Activated CD4-positive, alpha-beta T cell treated with anti-CD3 and anti-CD28 coated beads, Interleukin-2, amount 50 U/mL, for 48 hours (primary cell): ENCODE results near the gene SMDT1.
A peak's percentile ranks its signal among the peaks of the same experiment; 100 is the strongest.
"Not testable (repeated sequence)": the region's sequence is repeated elsewhere in the genome, so short reads cannot be mapped to it uniquely, and the experiment has no call there.

Experiments used
- DNase-seq, 2 experiments: peaks; one replicate each; pipeline ENCODE4 v3.0.0-alpha.2; 2020

SMDT1 gene

DNA sequence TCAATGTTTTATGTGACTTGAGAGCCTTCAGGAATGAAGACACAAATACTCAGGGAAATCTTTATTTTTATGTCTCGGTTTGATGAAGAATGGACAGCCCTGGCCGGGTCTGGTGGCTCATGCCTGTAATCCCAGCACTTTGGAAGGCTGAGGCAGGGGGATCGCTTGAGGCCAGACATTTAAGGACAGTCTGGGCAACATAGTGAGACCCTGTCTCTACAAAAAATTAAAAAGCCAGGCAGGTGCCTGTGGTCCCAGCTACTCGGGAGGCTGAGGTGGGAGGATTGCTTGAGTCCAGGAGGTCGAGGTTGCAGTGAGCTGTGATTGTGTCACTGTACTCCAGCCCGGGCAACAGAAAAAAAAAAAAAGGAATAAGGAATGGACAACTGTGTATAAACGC, 8.0 kb upstream of the SMDT1 start:
- DNase-seq = not testable (repeated sequence)

- no peak for DNase-seq
Measured at GRCh38 chr22:42072606-42073330, 6.7 kb upstream of the SMDT1 start.

DNA sequence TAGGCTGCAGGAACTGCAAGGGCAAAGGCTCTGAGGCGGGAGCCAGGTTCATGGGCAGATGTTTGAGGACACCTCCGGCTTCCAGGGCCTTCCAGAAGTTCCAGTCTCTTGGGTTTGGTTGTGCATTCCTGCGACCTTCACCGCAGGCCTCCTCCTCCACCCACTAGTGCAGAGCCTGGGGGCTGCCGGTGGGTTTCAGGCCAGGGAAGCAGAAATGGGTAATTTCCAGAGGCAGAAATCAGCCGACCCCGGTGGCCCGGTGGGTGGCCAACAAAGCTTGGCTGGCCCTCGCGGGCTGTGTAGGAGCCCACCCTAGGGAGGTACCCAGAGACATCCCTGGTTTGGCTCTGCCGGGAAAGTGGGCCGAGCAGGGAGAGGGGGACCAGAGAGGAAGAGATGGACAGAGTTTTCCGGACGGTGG, 5.9 kb upstream of the SMDT1 start:
- DNase-seq = no peak

- DNase-seq = peak; percentile 58 to 65
Measured at GRCh38 chr22:42074132-42074811, 5.2 kb upstream of the SMDT1 start, which contains the start of gene PHETA2. Gene PHETA2, plus strand, starts transcription at chr22:42074248. Its CDS starts 3,046 bp downstream, at chr22:42077294.

DNA sequence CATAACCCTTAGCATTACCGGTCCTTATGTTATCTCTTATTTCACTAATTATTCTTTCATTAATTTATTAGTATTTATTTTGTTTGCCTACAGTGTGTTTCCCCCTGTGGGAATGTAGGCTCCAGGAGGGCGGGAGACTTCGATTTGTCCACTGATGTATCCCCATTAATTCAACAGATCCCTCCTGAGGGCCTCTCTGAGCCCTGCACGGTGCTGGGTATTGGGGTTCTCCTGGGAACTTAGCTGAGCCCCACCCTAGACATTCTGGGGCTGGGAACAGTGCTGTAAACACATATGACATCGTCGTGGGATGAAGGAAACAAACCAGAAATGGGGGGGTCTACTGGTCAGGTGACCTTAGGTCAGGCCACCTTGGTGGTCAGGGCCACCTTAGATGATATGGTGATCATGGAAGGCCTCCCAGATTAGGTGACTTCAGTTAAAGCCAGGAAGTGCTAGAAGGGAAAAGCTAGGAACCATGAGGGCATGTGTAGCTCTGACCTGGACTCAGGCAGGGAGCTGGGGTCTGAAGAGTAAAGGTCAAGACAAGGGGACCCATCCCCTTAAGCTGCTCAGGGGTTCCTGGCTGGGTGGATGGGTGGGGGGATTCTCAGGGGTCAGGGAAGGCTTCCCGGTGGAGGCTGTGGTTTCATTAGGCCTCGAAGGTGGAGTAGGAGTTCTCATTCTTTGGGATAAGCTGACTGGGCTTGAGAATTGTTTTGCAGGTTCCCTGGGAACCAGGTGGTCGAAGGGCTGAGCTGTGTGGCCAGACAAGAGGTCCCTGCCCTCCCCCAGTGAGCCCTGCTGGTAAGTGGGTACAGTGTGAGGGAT, 4.4 kb upstream of the SMDT1 start:
- DNase-seq = no peak

DNA sequence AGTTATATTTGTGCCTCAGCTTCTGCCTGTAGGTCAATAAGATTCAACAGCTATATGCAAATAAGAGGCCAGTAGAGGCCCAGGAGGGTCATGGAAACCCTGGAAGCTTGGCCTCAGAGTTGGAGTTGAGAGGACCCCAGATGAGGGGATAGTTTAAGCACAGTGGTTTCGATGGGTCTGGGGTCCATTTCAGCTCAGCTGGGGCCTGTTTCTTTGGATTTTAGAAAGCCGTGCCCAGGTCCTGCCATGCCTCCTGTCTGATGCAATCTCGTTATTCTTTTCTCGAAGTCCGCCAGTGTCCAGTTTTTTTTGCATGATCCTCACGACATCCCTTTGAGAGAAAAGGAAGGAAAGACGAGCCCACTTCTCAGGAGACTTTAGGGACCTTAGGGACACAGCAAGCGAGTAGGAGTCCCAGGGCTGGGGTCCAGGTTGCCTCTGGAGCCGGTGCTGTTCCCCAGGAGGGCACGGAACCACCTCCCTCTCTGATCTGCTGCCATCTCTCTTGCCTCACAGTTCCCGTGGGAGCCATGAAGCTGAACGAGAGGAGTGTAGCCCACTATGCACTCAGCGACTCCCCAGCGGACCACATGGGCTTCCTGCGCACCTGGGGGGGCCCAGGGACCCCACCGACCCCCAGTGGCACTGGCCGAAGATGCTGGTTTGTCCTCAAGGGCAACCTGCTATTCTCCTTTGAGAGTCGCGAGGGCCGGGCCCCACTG, 2.6 kb upstream of the SMDT1 start:
- DNase-seq = no peak

- DNase-seq = no peak
Measured at GRCh38 chr22:42077486-42078125, 1.9 kb upstream of the SMDT1 start.

- DNase-seq = no peak
Measured at GRCh38 chr22:42078469-42079318, 806 bp upstream of the SMDT1 start.

DNA sequence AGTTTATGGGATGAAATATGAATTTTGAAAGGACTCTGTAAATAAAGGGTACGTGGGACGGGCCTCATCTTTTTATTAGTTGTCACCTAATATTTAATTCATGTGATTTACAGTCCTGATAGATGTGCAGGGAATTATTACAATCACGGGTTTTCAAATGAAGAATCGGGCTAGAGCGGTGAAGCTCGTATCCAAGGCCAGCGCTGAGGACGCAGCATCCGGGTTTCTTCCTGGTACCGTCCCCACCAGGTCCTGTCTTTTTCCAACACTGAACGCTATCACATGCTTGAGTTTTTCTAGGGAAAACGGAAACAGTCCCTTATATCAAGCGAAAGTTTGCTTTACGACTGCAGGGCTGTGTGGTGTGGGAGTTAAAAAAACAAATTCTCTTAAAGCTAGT, 787 bp downstream of the SMDT1 start:
- DNase-seq = peak; percentile 22 to 34

DNA sequence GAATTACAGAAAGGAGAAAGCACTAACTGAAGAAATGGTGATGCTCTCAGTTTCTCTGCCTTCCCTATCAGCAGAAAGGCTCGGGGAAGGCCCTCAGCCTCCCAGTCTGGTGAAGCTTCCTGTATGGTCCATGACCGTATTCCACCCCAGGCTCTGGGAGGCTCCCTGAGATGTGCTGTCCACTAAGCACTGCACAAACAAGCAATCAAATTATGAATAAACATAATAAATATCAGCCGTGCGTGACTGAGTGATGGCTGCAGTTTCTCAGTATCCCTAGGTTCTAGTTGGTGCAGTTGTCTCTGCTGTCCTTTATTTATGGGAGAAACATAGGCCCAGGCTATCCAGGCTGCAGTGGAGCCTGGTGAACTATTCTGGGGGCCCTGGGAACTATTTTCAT, 3.6 kb downstream of the SMDT1 start:
- no peak for DNase-seq

DNA sequence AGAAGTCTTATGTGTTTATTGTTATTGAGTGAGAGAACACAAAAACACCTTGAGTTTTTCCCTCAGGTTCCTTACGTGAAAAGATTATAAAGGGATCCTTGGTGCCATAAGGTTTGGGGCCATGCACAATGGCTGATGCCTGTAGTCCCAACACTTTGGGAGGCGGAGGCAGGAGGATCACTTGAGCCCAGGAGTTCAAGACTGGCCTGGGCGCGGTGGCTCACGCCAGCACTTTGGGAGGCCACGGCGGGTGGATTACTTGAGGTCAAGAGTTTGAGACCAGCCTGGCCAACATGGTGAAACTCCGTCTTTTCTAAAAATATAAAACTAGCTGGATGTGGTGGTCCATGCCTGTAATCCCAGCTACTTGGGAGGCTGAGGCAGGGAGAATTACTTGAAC, 5.4 kb downstream of the SMDT1 start:
- DNase-seq = no peak

DNA sequence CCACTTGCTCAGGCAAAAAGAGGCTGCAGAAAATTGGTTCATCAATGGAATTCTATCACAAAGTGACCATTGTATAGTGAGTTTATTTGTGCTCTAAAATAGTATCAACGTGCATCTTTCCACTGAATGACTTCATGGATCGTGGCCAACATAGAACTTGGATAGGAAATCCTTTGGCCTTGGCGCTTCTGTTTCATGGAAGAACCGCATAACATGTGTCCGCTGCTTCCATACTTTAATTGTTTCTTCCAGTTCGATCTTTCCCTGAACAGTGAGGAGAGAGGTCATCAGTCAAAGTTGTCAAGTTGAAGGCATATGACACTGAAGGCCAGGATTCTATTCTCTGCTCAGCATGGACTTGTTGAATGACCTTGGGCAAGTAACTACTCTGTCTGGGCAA, 6.6 kb downstream of the SMDT1 start:
- no peak for DNase-seq

DNA sequence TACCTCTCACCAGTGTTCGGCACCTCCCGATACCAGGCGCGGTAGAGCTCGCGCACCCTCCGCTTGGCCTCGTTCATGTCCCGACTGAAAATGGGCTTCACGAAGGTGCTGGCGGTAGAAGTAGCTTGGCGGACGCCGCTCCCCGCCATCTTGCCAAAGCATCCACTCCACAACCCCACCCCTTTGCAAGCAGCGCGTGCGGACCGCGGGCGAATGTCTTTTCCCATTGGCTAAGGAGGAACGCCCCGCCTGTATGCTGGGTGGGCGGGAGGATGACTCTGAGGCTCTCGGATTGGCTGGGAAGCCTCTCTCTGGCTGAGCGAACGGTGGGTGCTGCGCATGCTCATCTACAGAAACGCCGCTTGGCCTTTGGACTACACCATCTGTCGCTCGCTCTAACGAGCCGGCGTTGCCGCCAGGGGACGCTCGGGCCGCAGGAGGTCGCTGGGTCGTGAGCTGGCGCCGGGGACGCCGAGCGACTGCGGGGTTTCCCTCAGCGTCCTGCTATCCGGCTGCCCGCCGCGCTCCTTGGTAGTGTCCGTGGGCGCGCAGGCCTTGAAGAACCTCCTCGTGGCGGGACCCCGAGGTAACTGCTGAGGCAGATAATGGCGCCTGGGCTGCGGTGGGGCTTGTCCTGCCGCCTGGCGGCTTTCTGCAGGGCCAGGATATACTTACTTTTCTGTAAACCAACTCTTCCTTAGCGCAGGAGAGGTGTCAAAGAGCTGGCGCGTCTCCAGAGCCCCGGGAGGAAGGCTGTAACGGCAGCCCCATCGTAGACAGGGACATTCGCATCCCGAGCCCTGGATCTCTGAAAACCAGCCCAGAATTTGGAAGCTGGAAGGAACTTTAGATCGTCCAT, 11.3 kb downstream of the SMDT1 start, which contains the start of gene NDUFA6:
TSS of gene NDUFA6 (minus strand) at position 177 of the 859 bp plus-strand sequence. CDS start at position 149, 28 bp downstream.
- peak; percentile 96 to 98 for DNase-seq

GRCh38 chr22:42091455-42091782, 11.9 kb downstream of the SMDT1 start:
- DNase-seq = peak in 1 of 2 experiments; percentile 20

GRCh38 chr22:42101199-42101598, 21.7 kb downstream of the SMDT1 start:
- no peak for DNase-seq

- DNase-seq = not testable (repeated sequence)
Measured at GRCh38 chr22:42104332-42104860, 24.9 kb downstream of the SMDT1 start.

GRCh38 chr22:42108848-42109247, 29.3 kb downstream of the SMDT1 start:
- no peak for DNase-seq

- DNase-seq = no peak
Measured at GRCh38 chr22:42111798-42112197, 32.3 kb downstream of the SMDT1 start.

- DNase-seq = not testable (repeated sequence)
Measured at GRCh38 chr22:42112793-42113192, 33.3 kb downstream of the SMDT1 start.

GRCh38 chr22:42114721-42115120, 35.2 kb downstream of the SMDT1 start:
- peak in 1 of 2 experiments; percentile 30 for DNase-seq
